Measurements from ENCODE around the gene RET.
"Not testable (repeated sequence)": the region's sequence is repeated elsewhere in the genome, so short reads cannot be mapped to it uniquely, and the experiment has no call there.

RET gene

GRCh38 chr10:43138021-43138756 is 61.3 kb downstream of the RET start, which contains the start of gene CSGALNACT2:
Gene CSGALNACT2, plus strand, starts transcription at chr10:43138445. Its CDS starts 16,705 bp downstream, at chr10:43155150.
- DNase-seq: peak; percentile 76

DNA sequence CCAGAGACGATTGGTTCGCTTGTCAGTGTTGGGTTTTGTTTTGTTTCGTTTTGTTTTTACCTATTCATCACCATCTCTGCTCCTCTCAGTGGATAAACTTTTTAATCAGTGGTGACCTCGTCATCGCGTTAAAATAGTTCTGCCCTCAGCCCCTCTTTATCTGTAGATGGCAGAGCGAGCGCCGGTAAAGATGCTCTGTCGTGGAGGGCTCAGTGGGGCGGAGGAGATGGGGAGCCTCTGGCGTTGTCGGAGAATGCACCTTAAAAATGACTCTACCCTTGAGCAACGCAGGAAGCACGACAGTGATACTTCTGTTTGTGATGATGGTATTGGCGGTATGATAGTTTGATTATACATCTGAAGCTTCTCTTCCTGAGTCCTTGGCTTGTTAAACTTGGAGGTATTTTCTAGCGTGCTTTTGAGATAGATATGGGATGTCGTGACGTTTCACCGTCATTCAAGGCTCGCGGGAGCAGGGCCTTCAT is 61.9 kb downstream of the RET start:
- DNase-seq: no peak

DNA sequence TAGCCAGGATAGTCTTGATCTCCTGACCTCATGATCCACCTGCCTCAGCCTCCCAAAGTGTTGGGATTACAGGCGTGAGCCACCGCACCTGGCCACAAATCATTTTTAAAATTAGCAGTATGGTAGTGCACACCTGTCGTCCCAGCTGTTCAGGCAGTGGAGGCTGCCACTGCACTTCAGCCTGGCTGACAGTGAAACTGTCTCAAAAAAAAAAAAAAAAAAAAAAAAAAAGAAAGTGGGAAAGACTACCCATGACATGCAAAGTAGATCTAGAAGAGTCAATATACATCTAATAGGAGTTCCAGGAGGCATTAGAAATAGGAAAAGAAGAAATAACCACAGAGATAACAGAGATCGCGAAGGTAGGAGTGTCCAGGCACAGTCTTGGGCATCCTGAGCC is 64.6 kb downstream of the RET start:
- no peak for DNase-seq

DNA sequence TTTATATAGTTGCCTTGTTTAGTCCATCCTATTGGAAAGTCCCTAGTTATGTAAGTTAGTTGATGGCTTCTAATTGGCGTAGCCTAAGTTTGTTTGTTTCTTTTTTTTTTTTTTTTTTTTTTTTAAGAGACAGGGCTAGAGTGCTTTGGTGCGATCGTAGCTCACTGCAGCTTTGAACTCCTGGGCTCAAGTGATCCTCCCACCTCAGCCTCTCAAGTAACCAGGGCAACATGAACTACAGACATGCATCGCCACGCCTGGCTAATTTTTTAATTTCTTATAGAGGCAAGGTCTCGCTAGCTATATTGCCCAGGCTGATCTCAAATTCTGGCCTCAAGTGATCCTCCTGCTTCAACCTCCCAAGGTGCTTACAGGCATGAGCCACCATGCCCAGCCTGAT is 68.4 kb downstream of the RET start:
- DNase-seq: no peak

GRCh38 chr10:43145936-43146335 is 69.1 kb downstream of the RET start:
- not testable (repeated sequence) for DNase-seq

DNA sequence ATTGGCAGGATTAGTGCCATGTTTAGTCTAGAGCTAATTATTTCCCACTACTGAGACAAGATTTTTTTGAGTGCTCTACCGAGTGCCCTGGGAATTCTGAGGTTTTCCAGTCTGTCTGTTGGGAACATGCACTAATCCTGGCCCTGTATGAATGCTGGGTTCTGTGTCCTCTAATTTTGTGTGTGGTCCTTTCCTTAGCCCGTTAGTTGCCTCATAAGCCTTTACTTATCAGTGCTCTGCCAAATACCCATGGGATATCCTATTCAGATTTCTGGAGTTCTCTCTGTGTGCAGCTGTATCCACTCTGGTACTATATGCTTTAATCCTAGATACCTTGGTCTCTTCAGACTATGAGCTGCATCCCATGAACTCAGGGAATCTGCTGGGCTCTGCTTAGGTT is 74.5 kb downstream of the RET start:
- no peak for DNase-seq

- DNase-seq: no peak
Measured at GRCh38 chr10:43153901-43154300, 77.0 kb downstream of the RET start.

GRCh38 chr10:43155221-43155620 is 78.4 kb downstream of the RET start:
- DNase-seq: no peak

DNA sequence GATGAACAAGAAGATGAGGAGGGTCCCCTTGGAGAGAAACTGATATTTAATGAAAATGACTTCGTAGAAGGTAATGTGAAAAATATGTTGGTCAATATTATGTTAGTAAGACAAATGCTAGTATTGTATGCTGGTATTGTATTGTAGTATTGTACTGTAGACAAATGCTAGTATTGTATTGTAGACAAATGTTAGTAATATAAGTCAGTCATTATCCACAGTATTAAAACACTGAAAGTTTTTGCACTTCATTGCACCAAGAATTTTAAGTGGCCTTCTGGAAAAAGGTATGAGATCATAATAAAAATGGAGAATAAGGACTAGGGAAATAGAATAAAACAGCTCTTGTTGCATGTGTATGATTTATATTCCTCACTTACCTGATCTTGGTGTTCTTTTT is 78.9 kb downstream of the RET start:
- no peak for DNase-seq

- no peak for DNase-seq
Measured at GRCh38 chr10:43156590-43157341, 79.9 kb downstream of the RET start.

DNA sequence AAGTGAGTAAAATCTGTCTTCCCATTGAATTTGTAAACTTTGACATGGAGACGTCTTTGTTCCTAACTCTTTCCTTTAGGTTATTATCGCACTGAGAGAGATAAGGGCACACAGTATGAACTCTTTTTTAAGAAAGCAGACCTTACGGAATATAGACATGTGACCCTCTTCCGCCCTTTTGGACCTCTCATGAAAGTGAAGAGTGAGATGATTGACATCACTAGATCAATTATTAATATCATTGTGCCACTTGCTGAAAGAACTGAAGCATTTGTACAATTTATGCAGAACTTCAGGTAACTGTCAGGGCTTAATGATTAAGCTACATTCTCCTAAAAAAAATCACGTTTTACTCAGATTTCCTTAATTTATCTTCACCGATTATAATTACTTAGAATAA is 81.8 kb downstream of the RET start:
- DNase-seq: no peak

DNA sequence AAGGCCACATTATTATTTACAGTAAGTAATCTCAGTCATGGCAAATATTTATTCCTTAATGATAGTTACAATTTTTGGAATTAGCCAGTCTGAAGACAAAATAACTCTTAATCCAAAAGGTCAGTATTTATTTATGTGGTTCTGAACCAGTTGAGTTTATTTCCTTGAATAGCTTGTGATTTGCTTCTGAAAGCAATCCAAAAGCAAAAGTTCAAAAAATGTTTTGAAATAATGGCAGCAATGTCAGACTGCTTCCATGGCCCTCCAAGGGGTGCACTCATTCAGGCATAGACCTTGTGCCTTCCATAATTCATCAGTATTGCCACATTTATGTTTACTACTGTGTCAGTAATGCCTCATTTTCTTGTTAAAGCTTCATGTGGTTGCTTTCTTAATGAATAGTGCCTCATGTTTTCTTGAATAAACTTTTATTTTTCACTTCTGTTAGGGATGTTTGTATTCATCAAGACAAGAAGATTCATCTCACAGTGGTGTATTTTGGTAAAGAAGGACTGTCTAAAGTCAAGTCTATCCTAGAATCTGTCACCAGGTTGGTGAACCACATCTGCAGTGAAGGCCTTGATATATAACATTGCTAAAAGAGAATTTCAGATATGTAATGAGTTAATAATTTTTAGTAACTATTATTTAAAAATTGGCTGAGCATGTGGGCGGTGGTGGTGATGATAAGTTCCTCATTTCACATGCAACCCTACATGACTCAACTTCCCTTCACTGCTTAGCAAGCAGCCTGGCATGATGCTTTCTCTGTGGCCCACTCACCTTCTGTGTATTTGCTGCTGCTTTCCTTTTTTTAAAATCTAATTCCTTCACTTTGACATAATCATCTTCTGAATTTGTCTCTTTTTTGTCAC is 83.4 kb downstream of the RET start:
- no peak for DNase-seq

GRCh38 chr10:43160921-43161255 is 84.0 kb downstream of the RET start:
- DNase-seq: no peak

GRCh38 chr10:43162604-43163003 is 85.7 kb downstream of the RET start:
- no peak for DNase-seq

- no peak for DNase-seq
Measured at GRCh38 chr10:43166207-43166879, 89.5 kb downstream of the RET start.

- no peak for DNase-seq
Measured at GRCh38 chr10:43166880-43167497, 90.1 kb downstream of the RET start.

DNA sequence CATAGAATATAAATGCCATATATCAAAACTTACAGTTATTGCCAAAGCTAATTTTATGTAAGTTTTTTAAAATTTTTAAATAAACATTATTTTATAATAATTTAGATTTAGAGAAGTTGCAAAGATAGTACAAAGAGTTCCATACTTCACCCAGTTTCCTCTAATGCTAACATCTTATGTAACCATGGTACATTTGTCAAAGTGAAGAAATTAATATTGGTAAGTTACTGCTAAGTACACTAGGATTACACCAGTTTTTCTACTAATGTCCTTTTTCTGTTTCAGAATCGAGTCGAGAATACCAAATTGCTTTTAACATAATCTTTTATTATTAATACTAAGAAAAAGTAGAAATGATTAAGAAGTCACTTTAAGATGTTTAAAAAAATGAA is 90.6 kb downstream of the RET start:
- no peak for DNase-seq

DNA sequence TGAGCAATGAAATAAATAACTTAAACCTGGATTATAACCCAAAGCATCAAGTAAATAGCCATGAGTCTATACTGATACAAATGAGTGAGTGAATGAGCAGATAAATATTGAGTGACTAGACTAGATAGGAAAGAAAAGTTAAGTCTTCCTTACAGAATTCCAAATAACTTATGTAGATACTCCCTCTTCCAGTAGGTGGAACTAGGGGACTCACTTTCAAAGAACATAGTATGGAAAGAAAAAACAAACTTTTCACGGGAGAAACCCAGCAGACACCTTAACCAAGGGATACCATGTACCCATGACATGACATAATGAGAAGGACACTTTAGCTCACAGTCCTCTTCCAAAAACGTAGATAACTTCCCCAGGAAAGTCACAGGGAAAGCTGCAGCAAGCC is 93.6 kb downstream of the RET start:
- no peak for DNase-seq

- no peak for DNase-seq
Measured at GRCh38 chr10:43172645-43173044, 95.8 kb downstream of the RET start.

DNA sequence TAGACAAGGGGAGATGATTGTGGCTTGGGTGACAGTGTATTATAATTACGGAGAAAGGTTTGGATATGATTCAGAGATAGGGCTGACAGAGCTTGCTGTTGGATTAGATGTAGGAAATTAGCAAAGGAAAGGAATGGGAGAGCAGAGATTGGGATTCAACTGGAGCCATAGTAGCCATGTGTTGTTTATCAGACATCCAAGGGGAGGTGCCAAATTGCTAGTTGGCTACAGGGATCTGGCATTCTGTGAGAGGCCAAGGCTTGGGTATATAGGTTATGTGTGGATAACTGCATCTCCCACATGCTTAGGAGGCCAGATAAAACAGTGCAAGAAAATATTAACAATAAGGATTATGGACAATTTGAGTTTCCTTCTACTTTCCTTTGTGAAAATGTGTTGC is 96.3 kb downstream of the RET start:
- no peak for DNase-seq

GRCh38 chr10:43174969-43175368 is 98.1 kb downstream of the RET start:
- DNase-seq: no peak

- DNase-seq: no peak
Measured at GRCh38 chr10:43176271-43176670, 99.4 kb downstream of the RET start.
